Mucosa of descending colon (tissue), 3 donors: ENCODE measurements around the gene SSTR5. TPM values are rescaled to one million over a fixed set of nuclear protein-coding genes. Genes with fewer than 3 reads are reported as not detected.
"Not testable (repeated sequence)": the region's sequence is repeated elsewhere in the genome, so short reads cannot be mapped to it uniquely, and the experiment has no call there.

Experiments used
- ATAC-seq: fragments of 200-7000 bp; cut with Tn5 transposase; one replicate; pipeline ENCODE4 v1.9.1; 2020; ENCODE audit warnings: mild to moderate bottlenecking, moderate library complexity
- DNase-seq, 3 donors: peaks; one replicate each; pipeline ENCODE4 v3.0.0-alpha.2; 2020
- H3K36me3 ChIP-seq: fragments of 200-600 bp; one replicate; pipeline ENCODE4 v1.8.0; 2021; ENCODE audit warnings: low read depth, mild to moderate bottlenecking
- H3K4me1 ChIP-seq: fragments of 200-600 bp; one replicate; pipeline ENCODE4 v1.8.0; 2021; ENCODE audit warnings: low read depth, mild to moderate bottlenecking
- H3K4me3 ChIP-seq: fragments of 200-600 bp; one replicate; pipeline ENCODE4 v1.8.0; 2021; ENCODE audit warnings: mild to moderate bottlenecking
- H3K9me3 ChIP-seq: fragments of 200-600 bp; one replicate; pipeline ENCODE4 v1.8.0; 2021; ENCODE audit warnings: mild to moderate bottlenecking
- intact Hi-C, 2 donors: fragments of 100-400 bp; cut with DNase I in 1 of 2; cut with micrococcal nuclease in 1 of 2; formaldehyde crosslinking; loops; one replicate each; pipeline versions ENCODE4 v1.11.0 to v1.11.1; 2022; cut with DNase I, micrococcal nuclease
- long read RNA-seq, 2 donors: library from polyadenylated mRNA; unstranded; transcript quantifications; one replicate each; pipeline ENCODE4 v2.0.0, GENCODE V29; 2019 to 2021
- total RNA-seq, 3 donors: library from RNA; stranded (reverse); fragmentation: NEBNext Ultra II Directional in 2 of 3; extraction: Animal tissue kit (Norgen Biotek cat#: 25700) in 2 of 3; gene quantifications; one replicate each; pipeline versions ENCODE4 v1.2.1 to v1.2.4, GENCODE V29; 2021 to 2023
- TF ChIP-seq, protein P1 (sequence below): fragments of 200-600 bp; IDR thresholded peaks from one replicate; pipeline ENCODE4 v1.8.0; 2022; ENCODE audit warnings: antibody characterized with exemption, mild to moderate bottlenecking
- donor health status: DM: no; HTN: no; CAD: no; lungs with moderate emphysema.
- donor health status: DM: no; HTN: no; CAD: no.
- donor health status: DM: no; HTN: yes; CAD: no.

SSTR5 gene
- not detected for total RNA-seq
- long read RNA-seq, donor 1, result 0 reads
- long read RNA-seq, donor 2, result 0 reads

DNA sequence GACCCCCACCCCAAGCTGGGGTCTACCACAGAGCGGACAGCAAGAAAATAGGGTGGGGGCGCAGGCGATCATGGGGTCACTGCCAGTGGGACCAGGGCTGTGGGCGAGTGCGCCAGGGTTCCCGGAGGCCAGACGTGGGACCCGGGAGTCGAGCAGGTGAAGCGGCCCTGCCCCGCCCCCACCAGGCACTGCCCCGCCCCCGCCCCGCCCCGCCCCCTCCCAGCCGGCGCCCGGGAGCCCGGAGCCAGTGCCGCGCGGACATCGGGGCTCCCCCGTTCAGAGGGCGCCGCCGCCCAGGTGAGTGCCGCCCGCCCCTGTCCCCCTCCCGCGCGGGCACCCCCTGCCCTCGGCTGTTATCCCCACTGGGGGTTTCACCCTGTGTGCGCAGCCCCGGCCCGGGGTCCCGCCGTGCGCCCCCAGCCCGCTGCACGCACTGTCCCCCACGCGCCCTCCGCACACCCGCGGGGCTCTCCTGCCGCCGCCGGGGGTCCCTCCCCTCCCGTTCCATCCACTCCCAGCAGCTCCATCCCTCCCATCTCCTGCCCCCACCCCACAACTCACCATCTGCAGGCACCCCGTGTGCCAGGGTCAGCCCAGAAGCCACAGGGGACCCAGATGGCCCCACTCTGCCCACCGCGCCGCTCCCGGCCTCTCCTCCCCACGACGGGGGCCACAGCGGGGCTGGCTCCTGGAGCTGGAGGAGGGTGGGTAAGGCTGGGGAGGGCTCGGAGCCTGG lies at the start of gene SSTR5:
TSS of gene SSTR5 (plus strand) at position 222 of the 736 bp plus-strand sequence. CDS start 6,122 bp downstream, outside the sequence.
- Histone ChIP-seq H3K4me3 (no peak within 1 kb of the TSS), H3K9me3 (no peaks in the 10 kb centered on the region), H3K36me3 (no peaks in the 10 kb centered on the region), H3K4me1 (no peaks in the 10 kb centered on the region)
- no peak for DNase-seq
- intact Hi-C loops, result no loop called here
- TF ChIP-seq, protein P1, sequence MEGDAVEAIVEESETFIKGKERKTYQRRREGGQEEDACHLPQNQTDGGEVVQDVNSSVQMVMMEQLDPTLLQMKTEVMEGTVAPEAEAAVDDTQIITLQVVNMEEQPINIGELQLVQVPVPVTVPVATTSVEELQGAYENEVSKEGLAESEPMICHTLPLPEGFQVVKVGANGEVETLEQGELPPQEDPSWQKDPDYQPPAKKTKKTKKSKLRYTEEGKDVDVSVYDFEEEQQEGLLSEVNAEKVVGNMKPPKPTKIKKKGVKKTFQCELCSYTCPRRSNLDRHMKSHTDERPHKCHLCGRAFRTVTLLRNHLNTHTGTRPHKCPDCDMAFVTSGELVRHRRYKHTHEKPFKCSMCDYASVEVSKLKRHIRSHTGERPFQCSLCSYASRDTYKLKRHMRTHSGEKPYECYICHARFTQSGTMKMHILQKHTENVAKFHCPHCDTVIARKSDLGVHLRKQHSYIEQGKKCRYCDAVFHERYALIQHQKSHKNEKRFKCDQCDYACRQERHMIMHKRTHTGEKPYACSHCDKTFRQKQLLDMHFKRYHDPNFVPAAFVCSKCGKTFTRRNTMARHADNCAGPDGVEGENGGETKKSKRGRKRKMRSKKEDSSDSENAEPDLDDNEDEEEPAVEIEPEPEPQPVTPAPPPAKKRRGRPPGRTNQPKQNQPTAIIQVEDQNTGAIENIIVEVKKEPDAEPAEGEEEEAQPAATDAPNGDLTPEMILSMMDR, result no peak
- no peak for ATAC-seq

DNA sequence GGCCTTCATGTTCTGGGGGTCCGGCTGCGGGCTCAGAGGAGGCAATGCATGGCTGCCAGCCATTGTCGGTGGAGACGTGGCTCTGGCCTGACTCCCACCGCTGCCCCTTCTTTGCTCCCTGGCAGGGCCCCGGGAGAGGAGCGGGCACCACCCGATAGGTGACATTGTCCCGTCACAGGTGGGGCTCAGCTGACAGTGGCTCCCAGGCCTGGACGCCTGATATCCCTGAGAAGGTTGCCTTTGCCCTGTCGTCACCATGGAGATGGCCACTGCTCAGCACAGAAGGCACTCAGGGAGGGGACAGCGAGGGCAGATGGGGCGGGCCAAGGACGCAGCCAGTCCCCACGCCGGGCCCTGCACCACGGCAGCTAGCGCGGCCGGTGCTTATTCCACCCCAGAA lies 48.4 kb upstream of the SSTR5 start:
- no peaks in the 10 kb centered on the region for H3K36me3 ChIP-seq
- ATAC-seq (no peak), DNase-seq (no peak)
- TF ChIP-seq, protein P1, result no peak
- no peaks in the 10 kb centered on the region for H3K9me3 ChIP-seq
- H3K4me1 ChIP-seq, result no peaks in the 10 kb centered on the region
- intact Hi-C loops, result no loop called here
- no peak overlapping the region for H3K4me3 ChIP-seq

DNA sequence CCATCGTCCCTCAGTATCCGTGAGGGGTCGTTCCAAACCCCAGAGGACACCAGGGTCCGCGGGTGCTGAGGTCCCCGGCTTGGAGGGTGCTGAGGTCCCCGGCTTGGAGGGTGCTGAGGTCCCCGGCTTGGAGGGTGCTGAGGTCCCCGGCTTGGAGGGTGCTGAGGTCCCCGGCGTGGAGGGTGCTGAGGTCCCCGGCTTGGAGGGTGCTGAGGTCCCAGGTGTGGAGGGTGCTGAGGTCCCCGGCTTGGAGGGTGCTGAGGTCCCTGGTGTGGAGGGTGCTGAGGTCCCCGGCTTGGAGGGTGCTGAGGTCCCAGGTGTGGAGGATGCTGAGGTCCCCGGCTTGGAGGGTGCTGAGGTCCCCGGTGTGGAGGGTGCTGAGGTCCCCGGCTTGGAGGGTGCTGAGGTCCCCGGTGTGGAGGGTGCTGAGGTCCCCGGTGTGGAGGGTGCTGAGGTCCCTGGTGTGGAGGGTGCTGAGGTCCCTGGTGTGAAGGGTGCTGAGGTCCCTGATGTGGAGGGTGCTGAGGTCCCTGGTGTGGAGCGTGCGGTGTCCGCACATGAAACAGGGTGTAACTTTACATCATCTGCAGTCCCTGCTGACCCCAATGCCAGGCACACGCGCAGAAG lies 47.3 kb upstream of the SSTR5 start:
- peak in 1 of 3 donors; percentile 77 for DNase-seq
- H3K36me3 ChIP-seq, H3K4me3 ChIP-seq, H3K4me1 ChIP-seq, H3K9me3 ChIP-seq, intact Hi-C loops, ATAC-seq: not testable (repeated sequence)

DNA sequence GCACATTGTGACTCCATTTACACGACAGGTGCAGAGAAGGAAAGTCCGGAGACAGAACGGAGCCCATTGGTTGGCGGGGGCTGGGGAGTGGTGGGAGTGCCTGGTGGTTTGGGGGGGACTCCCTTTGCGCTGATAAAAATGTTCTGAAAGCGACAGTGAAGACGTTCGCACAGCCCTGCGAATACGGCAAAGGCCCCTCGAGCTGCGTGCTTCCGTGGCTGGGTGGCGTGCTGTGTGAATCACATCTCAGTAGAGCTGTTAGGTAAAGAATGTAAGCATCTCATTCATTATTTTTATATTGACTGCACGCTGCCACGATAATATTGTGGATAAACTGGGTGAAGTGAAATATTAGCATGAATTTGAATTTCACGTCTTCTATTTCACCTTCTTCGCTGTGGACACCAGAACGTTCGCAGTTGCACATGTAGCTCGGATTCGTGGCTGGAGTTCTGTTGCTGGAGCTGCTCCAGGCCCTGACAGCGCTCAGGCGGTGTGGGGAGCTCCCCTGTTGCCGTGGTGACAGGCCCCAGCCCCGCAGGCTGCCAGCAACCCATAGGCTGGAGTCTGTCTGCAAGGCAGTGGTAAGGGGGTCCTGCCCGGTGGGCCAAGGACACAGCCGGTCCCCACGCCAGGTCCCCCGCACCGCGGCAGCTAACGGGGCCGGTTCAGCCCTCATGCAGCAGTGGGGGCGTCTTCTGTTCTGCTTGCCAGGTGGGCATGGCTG lies 46.3 kb upstream of the SSTR5 start:
- ATAC-seq (no peak), DNase-seq (no peak)
- intact Hi-C loops, result no loop called here
- H3K4me3 ChIP-seq, result no peak overlapping the region
- no peaks in the 10 kb centered on the region for H3K4me1 ChIP-seq
- H3K36me3 ChIP-seq, result no peaks in the 10 kb centered on the region
- H3K9me3 ChIP-seq, result no peaks in the 10 kb centered on the region
- TF ChIP-seq, protein P1, result no peak

DNA sequence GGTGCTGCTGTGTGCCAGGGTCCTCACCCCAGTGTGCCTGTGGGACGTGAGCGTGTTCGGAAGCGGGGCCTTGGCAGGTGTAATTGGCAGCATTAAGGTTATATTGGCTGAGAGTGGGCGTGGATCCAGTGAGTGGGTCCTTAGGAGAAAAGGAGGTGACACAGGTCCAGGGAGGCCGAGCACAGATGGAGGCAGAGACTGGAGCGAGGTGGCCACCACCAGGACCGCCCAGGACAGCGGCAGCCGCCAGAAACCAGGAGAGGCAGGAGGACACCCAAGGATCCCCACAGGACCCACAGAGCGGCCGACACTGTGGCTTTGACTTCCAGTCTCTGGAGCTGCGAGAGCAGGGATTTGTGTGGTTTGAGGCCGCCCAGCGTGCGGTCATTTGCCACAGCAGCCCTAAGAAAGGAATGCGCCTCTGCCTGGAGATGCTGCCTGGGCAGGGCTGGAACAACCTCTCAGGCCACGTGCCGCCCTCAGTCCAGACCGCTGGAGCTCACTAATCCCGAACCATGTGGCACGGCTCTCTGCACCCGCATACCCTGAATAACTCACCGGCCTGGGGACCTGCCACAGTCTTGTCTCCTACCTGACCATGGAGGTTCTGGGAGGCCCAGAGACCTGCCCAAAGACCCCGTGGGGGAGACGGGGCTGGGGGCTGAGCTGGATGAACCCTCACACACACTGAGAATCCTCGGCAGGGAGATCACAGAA lies 45.6 kb upstream of the SSTR5 start:
- no peaks in the 10 kb centered on the region for H3K9me3 ChIP-seq
- DNase-seq (no peak), ATAC-seq (no peak)
- TF ChIP-seq, protein P1, result no peak
- H3K4me1 ChIP-seq, result no peaks in the 10 kb centered on the region
- intact Hi-C loops, result no loop called here
- no peaks in the 10 kb centered on the region for H3K36me3 ChIP-seq
- no peak overlapping the region for H3K4me3 ChIP-seq
